HG03469 (cell line): ENCODE results near the gene TBC1D4.

Source experiments
- ATAC-seq: cut with Tn5 transposase; IDR thresholded peaks from one replicate; pipeline ENCODE4 v1.9.1; 2021; ENCODE audit warnings: mild to moderate bottlenecking, moderate library complexity, moderate number of reproducible peaks; ENCODE audit not compliant: unreplicated experiment

Gene TBC1D4, protein sequence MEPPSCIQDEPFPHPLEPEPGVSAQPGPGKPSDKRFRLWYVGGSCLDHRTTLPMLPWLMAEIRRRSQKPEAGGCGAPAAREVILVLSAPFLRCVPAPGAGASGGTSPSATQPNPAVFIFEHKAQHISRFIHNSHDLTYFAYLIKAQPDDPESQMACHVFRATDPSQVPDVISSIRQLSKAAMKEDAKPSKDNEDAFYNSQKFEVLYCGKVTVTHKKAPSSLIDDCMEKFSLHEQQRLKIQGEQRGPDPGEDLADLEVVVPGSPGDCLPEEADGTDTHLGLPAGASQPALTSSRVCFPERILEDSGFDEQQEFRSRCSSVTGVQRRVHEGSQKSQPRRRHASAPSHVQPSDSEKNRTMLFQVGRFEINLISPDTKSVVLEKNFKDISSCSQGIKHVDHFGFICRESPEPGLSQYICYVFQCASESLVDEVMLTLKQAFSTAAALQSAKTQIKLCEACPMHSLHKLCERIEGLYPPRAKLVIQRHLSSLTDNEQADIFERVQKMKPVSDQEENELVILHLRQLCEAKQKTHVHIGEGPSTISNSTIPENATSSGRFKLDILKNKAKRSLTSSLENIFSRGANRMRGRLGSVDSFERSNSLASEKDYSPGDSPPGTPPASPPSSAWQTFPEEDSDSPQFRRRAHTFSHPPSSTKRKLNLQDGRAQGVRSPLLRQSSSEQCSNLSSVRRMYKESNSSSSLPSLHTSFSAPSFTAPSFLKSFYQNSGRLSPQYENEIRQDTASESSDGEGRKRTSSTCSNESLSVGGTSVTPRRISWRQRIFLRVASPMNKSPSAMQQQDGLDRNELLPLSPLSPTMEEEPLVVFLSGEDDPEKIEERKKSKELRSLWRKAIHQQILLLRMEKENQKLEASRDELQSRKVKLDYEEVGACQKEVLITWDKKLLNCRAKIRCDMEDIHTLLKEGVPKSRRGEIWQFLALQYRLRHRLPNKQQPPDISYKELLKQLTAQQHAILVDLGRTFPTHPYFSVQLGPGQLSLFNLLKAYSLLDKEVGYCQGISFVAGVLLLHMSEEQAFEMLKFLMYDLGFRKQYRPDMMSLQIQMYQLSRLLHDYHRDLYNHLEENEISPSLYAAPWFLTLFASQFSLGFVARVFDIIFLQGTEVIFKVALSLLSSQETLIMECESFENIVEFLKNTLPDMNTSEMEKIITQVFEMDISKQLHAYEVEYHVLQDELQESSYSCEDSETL (N-terminal part only)

DNA sequence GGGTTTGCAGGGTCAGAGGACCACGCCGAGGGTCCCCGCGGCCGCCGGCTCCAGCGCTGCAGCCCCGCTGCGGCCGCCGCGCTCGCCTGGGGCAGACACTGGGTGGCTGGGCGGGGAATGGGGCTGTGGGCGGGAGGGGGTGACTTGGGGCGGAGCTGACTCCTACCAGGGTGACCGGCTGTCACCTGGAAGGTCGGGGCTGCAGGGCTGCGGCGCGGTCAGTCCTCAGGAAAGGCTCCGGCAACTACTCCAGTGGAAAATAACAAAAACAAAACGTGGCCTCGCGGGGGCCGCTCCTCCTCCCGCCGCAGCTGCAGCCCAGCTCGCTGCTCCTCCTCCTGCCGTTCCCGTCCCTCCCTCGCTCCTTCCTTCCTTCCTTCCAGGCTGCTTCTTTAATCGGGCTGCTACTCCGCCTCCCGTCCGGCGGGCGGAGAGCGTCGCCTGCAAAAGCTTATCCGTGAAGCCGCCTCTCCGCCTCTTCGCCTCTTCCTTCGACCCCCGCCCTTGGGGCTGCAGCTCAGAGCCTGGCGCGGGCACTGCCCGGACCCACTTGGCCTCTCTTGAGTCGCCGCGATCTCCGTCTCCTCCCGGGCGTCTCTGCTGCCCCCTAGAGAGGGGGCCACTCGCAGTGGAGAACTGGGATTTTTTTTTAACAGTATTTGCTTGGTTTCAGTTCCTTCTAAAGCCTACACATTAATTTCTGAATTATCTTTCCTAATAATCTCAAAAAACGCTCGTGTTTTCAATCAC is at the start of gene TBC1D4:
Gene TBC1D4, minus strand, starts transcription at position 100 of the 750 bp plus-strand sequence. CDS start 402 bp downstream, outside the sequence.
- ATAC-seq: peak; percentile 47

DNA sequence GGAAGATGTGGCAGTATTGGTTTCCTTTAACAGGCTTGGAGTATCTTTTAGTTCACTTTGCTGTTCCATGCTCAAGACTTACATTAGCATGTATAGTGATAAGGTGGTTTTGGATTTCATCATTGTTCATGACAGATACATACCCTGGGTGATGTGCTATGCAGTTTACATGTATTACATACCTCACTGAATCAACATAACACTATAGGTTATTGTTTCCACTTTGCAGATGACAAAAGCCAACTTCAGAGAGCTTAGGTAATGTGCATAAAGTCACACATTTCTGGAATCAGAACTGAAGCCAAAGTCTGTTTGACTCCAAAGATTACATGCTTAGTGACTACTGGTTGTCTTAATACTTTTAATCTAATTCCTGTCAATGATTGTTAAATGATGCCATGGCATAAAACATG is 48.6 kb upstream of the TBC1D4 start:
- ATAC-seq: no peak

DNA sequence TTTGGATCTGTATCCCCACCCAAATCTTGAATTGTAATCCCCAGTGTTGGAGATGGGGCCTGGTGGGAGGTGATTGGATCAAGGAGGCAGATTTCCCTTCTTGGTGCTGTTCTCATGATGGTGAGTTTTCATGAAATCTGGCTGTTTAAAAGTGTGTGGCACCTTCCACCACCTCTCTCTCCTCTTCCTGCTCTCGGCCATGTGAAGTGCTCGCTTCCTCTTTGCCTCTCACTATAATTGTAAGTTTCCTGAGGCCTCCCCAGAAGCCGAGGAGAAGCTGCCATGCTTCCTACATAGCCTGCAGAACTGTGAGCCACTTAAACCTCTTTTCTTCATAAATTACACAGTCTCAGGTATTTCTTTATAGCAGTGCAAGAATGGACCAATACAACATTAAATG is 40.0 kb upstream of the TBC1D4 start:
- ATAC-seq: no peak

DNA sequence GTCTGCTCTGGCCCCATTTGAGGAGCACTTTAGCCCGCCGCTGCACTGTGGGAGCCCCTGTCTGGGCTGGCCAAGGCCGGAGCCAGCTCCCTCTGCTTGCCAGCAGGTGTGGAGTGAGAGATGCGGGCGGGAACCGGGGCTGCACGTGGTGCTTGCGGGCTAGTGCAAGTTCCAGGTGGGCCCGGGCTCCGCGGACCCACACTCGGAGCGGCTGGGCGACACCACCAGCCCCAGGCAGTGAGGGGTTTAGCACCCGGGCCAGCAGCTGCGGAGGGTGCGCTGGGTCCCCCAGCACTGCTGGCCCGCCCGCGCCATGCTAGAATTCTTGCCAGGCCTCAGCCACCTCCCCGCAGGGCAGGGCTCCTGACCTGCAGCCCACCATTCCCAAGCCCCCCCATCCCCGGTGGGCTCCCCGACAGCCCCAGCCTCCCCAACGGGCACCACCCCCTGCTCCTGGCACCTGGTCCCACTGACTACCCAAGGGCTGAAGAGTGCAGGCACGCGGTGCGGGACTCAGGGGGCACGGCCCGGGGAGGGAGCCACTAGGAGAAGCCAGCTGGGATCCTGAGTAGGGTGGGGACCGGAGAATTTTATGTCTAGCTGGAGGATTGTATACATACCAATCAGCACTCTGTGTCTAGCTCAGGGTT is 36.6 kb upstream of the TBC1D4 start:
- no peak for ATAC-seq

DNA sequence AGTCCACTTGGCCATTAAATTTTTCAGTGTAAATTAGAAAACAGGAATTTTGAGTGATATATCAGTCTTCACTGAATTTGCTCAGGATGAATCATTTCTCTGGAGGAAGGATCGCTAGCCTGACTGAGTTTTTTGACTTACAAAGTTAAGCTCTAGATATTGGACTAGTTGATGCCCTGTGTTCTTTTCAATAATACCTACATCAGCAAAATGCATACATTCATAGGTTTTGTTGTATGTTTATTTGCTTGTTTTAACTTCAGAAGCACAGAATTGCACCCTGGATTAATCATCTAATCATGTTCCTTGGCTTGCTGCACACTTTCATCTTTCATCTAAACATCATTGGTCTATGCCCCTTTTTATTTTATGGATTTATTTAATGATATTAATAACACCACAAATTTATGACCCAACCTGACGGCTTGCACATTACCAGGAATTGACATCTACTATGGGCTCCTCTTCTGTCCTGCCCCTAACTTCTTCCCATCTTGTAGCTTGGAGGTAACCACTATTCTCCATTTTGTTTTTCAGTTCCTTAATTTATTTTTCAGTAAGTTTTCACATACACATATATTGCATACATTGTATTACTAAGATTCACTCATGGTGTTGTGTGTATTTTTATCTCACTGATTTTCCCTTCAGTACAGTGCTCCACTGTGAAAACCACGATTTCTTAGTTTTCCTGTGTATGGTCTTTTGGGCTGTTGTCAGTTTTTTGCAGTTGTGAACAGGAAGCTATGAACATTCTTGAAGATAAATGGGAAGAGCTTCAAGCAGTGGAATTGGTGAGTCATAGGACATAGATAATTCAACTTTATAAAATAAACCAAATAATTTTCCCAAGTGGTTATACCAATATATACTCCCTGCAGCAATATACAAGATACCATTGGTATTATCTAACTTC is 32.4 kb upstream of the TBC1D4 start:
- ATAC-seq: no peak

DNA sequence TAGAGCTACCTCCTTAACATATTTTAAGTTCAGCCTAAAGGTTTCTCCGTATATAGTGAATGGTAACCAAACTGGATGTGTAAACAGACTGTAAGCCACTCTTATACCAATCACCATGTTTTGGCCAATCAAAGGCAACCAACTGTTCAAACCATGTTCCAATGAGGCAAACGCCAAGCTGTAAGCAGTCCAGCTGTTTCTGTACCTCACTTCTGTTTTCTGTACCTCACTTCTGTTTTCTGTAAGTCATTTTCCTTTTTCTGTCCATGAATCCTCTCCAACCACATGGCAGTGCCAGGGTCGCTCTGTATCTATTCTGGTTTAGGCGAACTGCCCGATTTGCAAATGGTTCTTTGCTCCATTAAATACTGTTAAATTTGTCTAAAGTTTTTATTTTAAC is 31.3 kb upstream of the TBC1D4 start:
- no peak for ATAC-seq

DNA sequence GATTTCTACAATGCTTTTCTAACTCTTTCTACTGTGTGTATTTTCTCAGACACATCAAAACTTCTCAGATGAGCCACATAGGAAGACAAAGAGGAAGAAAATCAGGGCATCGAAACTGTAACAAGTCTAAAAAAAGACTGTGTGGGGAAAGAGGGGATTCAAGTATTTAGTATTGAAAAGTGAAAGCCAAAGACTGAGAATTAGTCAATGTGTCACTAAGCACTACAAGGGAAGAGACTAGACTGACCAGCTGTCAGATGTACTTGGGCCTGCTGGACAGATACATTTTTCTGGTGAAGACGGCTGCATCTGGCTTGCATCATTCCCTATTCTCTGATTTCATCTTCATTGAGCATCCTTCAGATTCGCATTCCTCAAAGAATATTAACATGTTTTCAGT is 30.3 kb upstream of the TBC1D4 start:
- peak; percentile 87 for ATAC-seq

DNA sequence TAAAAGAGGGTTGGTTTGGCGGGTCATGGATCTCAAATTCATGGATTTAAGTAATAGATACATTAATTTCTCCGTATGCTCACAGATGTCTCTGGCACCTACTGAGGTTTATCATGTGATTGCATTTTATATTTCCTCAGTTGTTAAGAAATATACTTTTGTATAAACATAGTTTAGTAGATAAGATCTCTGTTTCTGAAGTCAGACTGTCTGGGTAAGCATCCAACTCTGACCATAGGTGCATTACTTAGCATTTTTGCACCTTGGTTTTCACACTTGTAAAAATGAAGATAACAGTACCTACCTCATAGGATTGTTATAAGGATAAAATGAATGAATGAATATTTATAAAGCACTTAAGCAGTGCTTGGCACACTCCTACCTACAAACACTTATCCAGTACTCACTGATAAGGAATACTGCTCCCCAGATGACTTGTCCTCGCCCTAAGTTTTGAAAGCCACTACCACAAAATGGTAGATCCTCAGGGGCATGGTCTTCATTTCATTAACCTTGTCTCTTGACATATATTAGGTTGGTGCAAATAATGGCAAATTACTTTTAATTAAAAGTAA is 29.2 kb upstream of the TBC1D4 start:
- no peak for ATAC-seq

DNA sequence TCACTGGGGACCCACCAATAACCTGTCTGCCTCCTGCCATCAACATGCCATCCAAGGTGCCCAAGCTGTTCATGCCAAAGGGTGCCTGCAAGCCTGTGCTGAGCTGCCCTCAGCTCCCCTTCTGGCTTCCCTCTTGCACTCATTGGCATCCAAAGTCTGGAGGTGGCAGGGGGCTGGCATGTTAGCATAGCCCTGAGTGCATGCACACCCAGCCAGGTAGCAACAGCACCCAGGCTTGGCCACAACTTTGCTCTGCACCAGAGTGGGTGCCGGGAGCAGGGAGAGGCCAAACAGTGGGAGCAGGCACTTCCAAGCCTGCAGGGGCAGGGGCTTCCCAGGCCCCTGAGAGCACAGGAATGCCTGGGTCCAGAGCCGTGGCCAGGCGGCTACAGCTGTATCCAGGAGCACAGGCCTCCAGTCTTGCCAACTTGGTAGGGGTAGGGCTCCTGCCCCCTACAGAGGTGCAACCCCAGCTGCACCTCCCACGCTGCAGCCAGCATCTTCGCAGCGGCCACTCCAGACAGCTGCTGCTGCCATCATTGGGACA is 26.1 kb upstream of the TBC1D4 start:
- no peak for ATAC-seq

DNA sequence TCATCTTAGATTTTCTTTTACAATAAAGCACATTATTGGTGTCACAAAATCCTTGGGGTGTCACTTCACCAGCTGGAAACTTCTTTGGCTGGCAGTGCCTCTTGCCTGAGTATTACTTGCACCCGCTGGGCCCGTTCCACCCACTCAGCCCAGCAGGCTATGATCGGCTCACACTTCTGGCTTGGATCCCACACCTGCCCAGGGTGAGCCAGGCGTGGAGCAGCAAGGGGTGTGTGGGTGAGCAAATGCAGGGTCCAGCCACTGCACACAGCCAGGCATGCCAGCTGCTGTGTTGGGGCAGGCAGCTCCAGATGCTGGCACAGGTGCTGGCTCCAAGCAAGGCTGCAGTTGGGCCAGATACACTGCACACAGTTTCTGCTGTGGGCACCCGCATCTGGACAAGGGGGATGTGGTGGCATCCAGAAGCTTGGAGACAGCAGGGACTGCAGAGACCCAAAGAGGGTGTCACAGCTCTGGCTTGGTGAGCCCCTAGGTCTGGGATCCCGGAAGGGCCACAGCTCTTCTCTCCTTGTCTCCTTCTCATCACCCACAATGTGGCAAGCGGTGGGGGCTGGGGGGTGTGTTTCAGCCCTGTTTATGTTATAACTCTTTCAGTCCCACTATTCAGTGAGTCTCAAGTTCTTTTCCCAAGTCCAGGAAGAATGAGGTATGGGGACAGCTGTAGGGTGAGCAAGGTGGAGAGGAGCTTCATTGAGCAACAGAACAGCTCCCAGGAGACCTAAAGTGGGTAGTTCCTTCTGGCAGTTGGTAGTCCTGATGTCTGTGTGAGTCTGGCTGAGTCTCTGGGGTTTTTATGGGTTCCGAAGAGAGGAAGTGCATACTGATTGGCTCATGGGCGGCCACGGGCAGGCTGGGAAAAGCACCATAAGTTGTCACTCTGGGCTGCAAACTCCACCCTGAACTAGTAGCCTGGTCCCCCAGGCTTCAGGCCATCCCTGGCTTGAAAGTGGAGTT is 25.3 kb upstream of the TBC1D4 start:
- ATAC-seq: no peak

DNA sequence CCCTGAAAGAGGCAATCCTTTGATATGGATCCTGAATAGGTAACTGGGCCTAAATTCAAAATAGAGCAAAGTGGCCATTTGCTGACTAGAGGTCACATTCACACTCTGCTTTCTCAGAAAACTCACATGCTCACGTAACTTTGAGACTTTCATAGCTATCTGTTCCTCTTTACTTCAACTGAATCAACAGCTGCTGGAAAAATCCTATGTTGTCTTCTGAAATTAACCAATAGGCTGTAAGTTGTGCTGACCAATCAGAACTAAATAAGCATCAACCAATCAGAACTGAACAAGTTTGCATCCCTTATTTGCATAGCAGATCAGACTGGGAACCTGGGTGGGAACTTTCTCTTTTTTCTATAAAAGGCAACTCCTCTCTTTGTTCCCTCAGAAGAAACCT is 24.0 kb upstream of the TBC1D4 start:
- ATAC-seq: no peak

DNA sequence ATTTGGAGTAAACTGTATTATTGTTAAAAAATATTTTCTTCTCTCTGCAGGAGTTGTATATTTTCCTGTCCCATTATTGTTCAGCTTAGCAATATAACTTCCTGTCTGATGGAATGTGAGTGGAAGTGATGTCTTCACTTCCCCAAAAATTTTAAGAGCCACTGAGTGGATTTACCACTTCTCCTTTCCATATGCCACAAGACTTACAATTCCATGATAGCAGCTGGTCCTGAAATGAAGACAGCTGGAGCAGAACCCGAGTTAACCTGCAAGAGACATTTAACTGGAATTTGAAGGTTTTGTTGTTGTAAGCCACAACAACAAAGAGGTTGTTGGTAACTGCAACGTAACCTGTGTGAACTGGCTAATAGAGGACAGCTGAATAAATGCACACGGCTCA is 23.4 kb upstream of the TBC1D4 start:
- no peak for ATAC-seq

DNA sequence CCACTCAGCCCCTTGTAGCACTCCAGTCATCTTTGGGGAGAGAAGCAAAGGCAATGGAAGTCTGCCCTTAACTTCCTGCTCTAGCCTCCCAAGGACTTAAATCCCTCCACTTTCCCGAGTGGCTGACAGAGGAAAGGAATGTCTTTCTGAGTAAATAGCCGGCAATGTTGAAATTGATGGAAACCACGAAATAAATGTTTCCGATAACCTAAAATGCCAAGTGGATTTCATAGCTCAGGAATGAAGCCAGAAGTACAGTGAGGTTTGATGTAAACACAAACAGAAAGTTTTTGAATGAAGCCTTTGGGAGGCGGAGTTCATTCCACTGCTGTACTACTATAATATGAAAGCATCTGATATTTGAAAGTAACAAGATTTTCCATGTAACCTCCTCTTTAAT is 14.0 kb upstream of the TBC1D4 start:
- no peak for ATAC-seq

DNA sequence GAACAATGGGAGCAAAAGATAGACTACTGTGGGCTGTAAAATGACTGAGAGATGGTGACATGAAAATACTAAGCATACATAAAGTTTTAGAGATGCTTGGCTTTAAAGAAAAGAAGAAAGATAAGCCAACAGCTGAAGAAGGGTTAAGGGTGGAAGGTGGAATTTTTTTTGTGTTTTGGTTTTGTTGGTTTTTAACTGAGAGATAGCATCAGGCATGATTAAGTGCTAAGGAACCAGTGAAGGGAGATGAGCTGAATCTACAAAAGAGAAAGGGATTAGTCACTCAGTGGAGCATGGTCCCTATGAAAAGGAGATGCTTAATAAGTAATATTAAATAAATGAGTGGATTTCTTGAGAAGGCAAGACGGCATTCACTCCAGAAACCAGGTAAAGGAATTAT is 12.5 kb upstream of the TBC1D4 start:
- ATAC-seq: no peak

DNA sequence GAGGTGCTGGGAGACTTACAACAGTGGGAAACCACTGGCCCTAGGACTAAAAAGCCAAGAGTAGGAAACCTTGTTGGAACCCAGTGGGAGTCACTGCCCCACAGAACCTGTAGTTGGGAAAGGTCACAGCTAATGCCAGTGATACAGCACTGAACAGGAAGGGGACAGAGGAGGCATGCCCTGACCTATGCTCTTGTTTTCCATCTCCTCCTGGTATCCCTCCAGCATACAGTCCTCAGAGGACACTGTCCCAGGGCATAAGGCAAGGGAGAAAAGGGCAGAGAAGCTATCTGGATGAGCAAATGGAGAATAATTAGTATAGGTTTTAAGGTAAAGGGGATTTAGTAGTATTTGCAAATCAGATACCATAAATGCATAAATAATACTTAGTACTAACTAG is 11.2 kb upstream of the TBC1D4 start:
- no peak for ATAC-seq

DNA sequence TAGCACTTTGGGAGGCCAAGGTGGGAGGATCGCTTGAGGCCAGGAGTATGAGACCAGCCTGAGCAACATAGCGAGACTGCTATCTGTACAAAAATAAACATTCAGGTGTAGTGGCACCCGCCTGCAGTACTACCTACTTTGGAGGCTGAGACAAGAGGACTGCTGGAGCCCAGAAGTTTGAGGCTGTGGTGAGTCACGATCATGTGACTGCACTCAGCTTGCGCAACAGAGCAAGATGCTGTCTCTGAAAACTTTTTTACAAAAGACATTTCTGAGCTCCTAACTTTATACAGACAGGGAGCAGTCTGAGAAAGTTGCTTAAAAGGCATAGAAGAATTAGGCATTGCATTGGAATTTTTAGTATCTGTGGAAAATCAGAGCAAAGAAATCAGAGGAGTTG is 10.4 kb upstream of the TBC1D4 start:
- no peak for ATAC-seq

DNA sequence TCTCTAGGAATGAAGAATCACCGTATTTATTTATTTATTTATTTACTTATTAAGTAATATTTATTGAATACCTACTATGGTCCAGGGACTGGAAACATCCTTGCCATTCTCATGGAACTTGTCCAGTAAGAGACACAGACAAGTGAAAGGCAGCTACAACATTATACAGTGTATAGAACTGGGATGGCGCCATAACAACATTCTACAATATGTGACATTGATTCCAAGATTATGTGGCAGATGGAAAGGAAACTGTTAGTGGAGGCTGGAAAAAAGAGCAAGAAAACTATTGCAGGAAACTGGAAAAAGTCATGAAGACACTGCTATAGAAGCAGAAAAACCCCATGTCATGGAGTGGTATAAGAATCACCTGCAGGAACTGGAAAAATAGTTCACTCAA is 9.4 kb upstream of the TBC1D4 start:
- no peak for ATAC-seq
